Measurements from ENCODE around the gene SORBS2. TPM values are rescaled to one million over a fixed set of nuclear protein-coding genes. Genes with fewer than 3 reads are reported as not detected.

The SORBS2 gene
- total and polyA plus RNA-seq, 7 experiments from 2014 or later = 0.21 to 1.4 TPM; not detected in 5

GRCh38 chr4:185767528-185767927, 44.5 kb downstream of the SORBS2 start:
- CTCF ChIA-PET = no interaction called here
- peaks cover 0 to 26% (median 6%) of the 10 kb centered on the region in 11 donors for H3K9me3 Mint-ChIP-seq
- POLR2A ChIA-PET = no interaction called here
- H3K36me3 Mint-ChIP-seq = peaks cover 0 to 4% (median 0%) of the 10 kb centered on the region in 5 donors
- ATAC-seq (no peak), DNase-seq (no peak)
- Histone ChIP-seq H3K36me3 (ENCODE audit: control insufficient read depth in 2 of 3, insufficient read depth in 3 of 3, low read length in 3 of 3) (no peaks in the 10 kb centered on the region), H3K4me1 (ENCODE audit: control insufficient read depth in 2 of 2, insufficient read depth in 2 of 2, low read length in 2 of 2) (no peaks in the 10 kb centered on the region), H3K27me3 (ENCODE audit: control insufficient read depth in 2 of 2, insufficient read depth in 2 of 2, low read length in 2 of 2) (no peaks in the 10 kb centered on the region), H3K4me3 (ENCODE audit: low read length) (no peak overlapping the region), H3K27ac (ENCODE audit: low read depth, low read length) (no peak overlapping the region), H3K9me3 (ENCODE audit: control insufficient read depth in 2 of 3, low read length in 3 of 3) (no peaks in the 10 kb centered on the region)
- no peak overlapping the region for H3K27ac Mint-ChIP-seq
- no peak overlapping the region for H3K4me3 Mint-ChIP-seq
- peaks cover 0 to 8% (median 5%) of the 10 kb centered on the region in 5 donors for H3K27me3 Mint-ChIP-seq
- no peaks in the 10 kb centered on the region for H3K4me1 Mint-ChIP-seq
- intact Hi-C loops (cut with micrococcal nuclease) = no loop called here

GRCh38 chr4:185764876-185765275, 47.1 kb downstream of the SORBS2 start:
- no peak for ATAC-seq
- H3K36me3 Mint-ChIP-seq = no peaks in the 10 kb centered on the region
- Histone ChIP-seq H3K27me3 (ENCODE audit: control insufficient read depth in 2 of 2, insufficient read depth in 2 of 2, low read length in 2 of 2) (no peaks in the 10 kb centered on the region), H3K27ac (ENCODE audit: low read depth, low read length) (no peak overlapping the region), H3K36me3 (ENCODE audit: control insufficient read depth in 2 of 3, insufficient read depth in 3 of 3, low read length in 3 of 3) (no peaks in the 10 kb centered on the region), H3K4me3 (ENCODE audit: low read length) (no peak overlapping the region), H3K9me3 (ENCODE audit: control insufficient read depth in 2 of 3, low read length in 3 of 3) (no peaks in the 10 kb centered on the region), H3K4me1 (ENCODE audit: control insufficient read depth in 2 of 2, insufficient read depth in 2 of 2, low read length in 2 of 2) (no peaks in the 10 kb centered on the region)
- DNase-seq = no peak
- no peaks in the 10 kb centered on the region for H3K4me1 Mint-ChIP-seq
- no peak overlapping the region for H3K27ac Mint-ChIP-seq
- no peak overlapping the region for H3K4me3 Mint-ChIP-seq
- peaks cover 0 to 12% (median 0%) of the 10 kb centered on the region in 11 donors for H3K9me3 Mint-ChIP-seq
- ChIA-PET CTCF (no interaction called here), POLR2A (no interaction called here)
- intact Hi-C loops (cut with micrococcal nuclease) = no loop called here
- peaks cover 0 to 19% (median 16%) of the 10 kb centered on the region in 5 donors for H3K27me3 Mint-ChIP-seq

DNA sequence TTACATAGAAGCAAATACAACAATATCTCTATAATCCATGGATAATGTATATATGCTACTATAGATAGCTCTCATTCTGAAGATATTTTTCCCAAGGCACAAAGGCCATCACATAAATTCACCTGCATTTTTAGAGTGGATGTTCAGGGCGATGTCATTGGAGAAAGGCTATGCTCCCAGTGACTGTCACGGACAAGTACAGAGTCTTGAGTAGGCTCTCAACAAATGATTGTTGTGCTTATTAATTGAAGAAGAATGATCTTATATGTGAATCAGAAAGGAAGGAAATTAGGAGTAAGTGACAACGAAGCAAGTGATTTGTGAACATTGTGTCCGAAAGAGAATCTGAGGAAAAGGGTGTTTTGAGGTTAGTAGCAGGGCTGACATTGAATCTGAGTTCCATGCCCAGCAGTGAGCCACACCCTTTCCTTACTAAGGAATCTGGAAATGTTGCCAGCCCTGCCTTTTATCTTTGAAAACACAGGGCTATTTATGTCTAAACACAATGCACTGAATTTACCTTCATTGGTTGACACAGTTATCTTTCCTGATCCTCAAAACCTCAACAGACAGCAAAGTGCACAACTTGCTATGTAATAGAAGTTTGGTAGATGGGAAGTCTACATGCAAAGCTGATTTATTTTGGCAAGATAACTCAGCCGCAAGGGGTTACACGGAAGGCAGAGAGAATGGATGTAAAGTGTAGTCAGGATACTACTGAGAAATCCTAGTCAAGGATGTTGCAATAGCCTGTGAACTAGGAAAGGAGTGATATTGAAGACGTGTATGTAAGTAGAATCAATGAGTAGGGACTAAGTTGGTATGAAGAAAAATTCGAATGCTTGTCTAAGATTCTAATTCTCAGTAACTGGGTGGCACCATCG, 50.4 kb downstream of the SORBS2 start:
- H3K4me3 ChIP-seq (ENCODE audit: low read length) = no peak overlapping the region
- H3K36me3 Mint-ChIP-seq = no peaks in the 10 kb centered on the region
- no peak overlapping the region for H3K27ac Mint-ChIP-seq
- H3K9me3 ChIP-seq (ENCODE audit: control insufficient read depth in 2 of 3, low read length in 3 of 3) = no peaks in the 10 kb centered on the region
- intact Hi-C loops (cut with micrococcal nuclease) = no loop called here
- DNase-seq = no peak
- no peaks in the 10 kb centered on the region for H3K27me3 ChIP-seq (ENCODE audit: control insufficient read depth in 2 of 2, insufficient read depth in 2 of 2, low read length in 2 of 2)
- H3K27me3 Mint-ChIP-seq = peaks cover 0 to 27% (median 21%) of the 10 kb centered on the region in 5 donors
- ATAC-seq = no peak
- H3K36me3 ChIP-seq (ENCODE audit: control insufficient read depth in 2 of 3, insufficient read depth in 3 of 3, low read length in 3 of 3) = no peaks in the 10 kb centered on the region
- no peaks in the 10 kb centered on the region for H3K4me1 ChIP-seq (ENCODE audit: control insufficient read depth in 2 of 2, insufficient read depth in 2 of 2, low read length in 2 of 2)
- CTCF ChIA-PET = no interaction called here
- no peaks in the 10 kb centered on the region for H3K4me1 Mint-ChIP-seq
- POLR2A ChIA-PET = no interaction called here
- H3K27ac ChIP-seq (ENCODE audit: low read depth, low read length) = no peak overlapping the region
- peaks cover 0 to 2% (median 0%) of the 10 kb centered on the region in 11 donors for H3K9me3 Mint-ChIP-seq
- no peak overlapping the region for H3K4me3 Mint-ChIP-seq

DNA sequence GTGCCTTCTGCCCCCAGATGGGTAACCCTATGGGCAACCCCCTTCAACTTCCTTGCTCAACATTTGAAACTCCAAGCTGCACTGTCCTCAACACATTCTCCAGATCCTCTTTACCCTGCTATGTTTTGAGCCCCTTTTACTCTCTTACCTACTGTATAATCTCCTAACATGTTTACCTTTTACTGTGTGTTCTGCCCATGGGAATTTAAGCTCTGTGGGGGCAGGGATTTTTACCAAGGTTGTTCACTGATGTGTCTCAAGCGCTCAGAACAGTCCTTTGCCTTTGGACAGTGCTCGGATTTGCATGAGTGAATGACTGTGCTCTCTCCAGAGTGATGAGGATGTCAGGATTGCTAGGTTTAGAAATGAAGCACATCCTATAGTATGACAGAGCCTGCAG, 53.2 kb downstream of the SORBS2 start:
- POLR2A ChIA-PET = no interaction called here
- CTCF ChIA-PET = no interaction called here
- intact Hi-C loops (cut with micrococcal nuclease) = no loop called here
- Histone ChIP-seq H3K27me3 (ENCODE audit: control insufficient read depth in 2 of 2, insufficient read depth in 2 of 2, low read length in 2 of 2) (no peaks in the 10 kb centered on the region), H3K4me1 (ENCODE audit: control insufficient read depth in 2 of 2, insufficient read depth in 2 of 2, low read length in 2 of 2) (no peaks in the 10 kb centered on the region), H3K36me3 (ENCODE audit: control insufficient read depth in 2 of 3, insufficient read depth in 3 of 3, low read length in 3 of 3) (no peaks in the 10 kb centered on the region), H3K27ac (ENCODE audit: low read depth, low read length) (no peak overlapping the region), H3K4me3 (ENCODE audit: low read length) (no peak overlapping the region), H3K9me3 (ENCODE audit: control insufficient read depth in 2 of 3, low read length in 3 of 3) (no peaks in the 10 kb centered on the region)
- peaks cover 0 to 2% (median 0%) of the 10 kb centered on the region in 11 donors for H3K9me3 Mint-ChIP-seq
- H3K4me1 Mint-ChIP-seq = no peaks in the 10 kb centered on the region
- H3K36me3 Mint-ChIP-seq = no peaks in the 10 kb centered on the region
- DNase-seq (no peak), ATAC-seq (no peak)
- peaks cover 2 to 30% (median 26%) of the 10 kb centered on the region in 5 donors for H3K27me3 Mint-ChIP-seq
- no peak overlapping the region for H3K4me3 Mint-ChIP-seq
- no peak overlapping the region for H3K27ac Mint-ChIP-seq

DNA sequence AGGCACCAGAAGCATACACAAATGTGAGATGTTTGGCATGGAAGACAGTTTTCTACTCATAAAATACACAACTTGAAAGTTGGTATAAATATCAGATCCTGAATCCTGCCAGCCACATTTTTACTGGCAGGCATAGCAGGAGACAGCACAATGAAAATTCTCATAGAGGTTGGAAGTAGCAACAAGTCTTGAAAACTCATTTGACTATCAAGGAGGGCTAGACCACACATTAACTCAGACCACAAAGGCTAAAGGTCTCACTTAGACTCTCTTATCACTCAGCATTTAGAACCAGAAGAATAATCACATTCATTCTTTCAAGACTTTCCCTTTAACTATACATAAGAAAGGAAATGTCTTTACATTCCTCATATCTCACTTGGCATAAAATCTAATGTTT, 56.5 kb downstream of the SORBS2 start:
- intact Hi-C loops (cut with micrococcal nuclease) = no loop called here
- H3K27me3 ChIP-seq (ENCODE audit: control insufficient read depth in 2 of 2, insufficient read depth in 2 of 2, low read length in 2 of 2) = no peaks in the 10 kb centered on the region
- Mint-ChIP-seq H3K36me3 (no peaks in the 10 kb centered on the region), H3K9me3 (peaks cover 0 to 3% (median 0%) of the 10 kb centered on the region in 11 donors), H3K4me1 (no peaks in the 10 kb centered on the region), H3K27ac (no peak overlapping the region), H3K4me3 (no peak overlapping the region), H3K27me3 (peaks cover 2 to 24% (median 17%) of the 10 kb centered on the region in 5 donors)
- no peaks in the 10 kb centered on the region for H3K9me3 ChIP-seq (ENCODE audit: control insufficient read depth in 2 of 3, low read length in 3 of 3)
- POLR2A ChIA-PET = no interaction called here
- H3K4me1 ChIP-seq (ENCODE audit: control insufficient read depth in 2 of 2, insufficient read depth in 2 of 2, low read length in 2 of 2) = no peaks in the 10 kb centered on the region
- CTCF ChIA-PET = no interaction called here
- ATAC-seq (no peak), DNase-seq (no peak)
- H3K27ac ChIP-seq (ENCODE audit: low read depth, low read length) = no peak overlapping the region
- H3K4me3 ChIP-seq (ENCODE audit: low read length) = no peak overlapping the region
- no peaks in the 10 kb centered on the region for H3K36me3 ChIP-seq (ENCODE audit: control insufficient read depth in 2 of 3, insufficient read depth in 3 of 3, low read length in 3 of 3)

GRCh38 chr4:185754961-185755360, 57.0 kb downstream of the SORBS2 start:
- H3K36me3 ChIP-seq (ENCODE audit: control insufficient read depth in 2 of 3, insufficient read depth in 3 of 3, low read length in 3 of 3) = no peaks in the 10 kb centered on the region
- ATAC-seq = no peak

DNA sequence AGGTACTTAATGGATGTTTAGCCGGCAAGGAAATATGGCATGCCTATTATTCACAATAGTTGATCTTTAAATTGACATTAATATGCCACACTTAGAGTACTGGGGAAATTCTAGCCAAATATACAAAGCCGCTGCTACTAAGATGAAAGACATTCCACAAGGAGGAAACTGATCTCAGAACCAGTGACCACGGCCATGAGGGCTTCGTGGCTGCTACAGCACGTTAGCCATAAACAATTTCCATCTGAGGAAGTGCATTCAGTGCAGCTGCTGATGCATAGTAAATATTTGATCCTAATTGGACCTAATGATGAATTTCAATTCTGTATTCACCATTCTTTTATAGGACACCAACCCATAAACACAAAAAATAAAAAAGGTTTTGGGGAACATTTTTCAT, 59.1 kb downstream of the SORBS2 start:
- Mint-ChIP-seq H3K4me1 (no peaks in the 10 kb centered on the region), H3K27ac (no peak overlapping the region), H3K27me3 (peaks cover 2 to 23% (median 18%) of the 10 kb centered on the region in 5 donors), H3K36me3 (no peaks in the 10 kb centered on the region), H3K4me3 (no peak overlapping the region), H3K9me3 (peaks cover 0 to 3% (median 0%) of the 10 kb centered on the region in 11 donors)
- no peaks in the 10 kb centered on the region for H3K36me3 ChIP-seq (ENCODE audit: control insufficient read depth in 2 of 3, insufficient read depth in 3 of 3, low read length in 3 of 3)
- no peaks in the 10 kb centered on the region for H3K9me3 ChIP-seq (ENCODE audit: control insufficient read depth in 2 of 3, low read length in 3 of 3)
- ChIA-PET POLR2A (no interaction called here), CTCF (no interaction called here)
- DNase-seq (no peak), ATAC-seq (no peak)
- no peak overlapping the region for H3K27ac ChIP-seq (ENCODE audit: low read depth, low read length)
- no peak overlapping the region for H3K4me3 ChIP-seq (ENCODE audit: low read length)
- no peaks in the 10 kb centered on the region for H3K4me1 ChIP-seq (ENCODE audit: control insufficient read depth in 2 of 2, insufficient read depth in 2 of 2, low read length in 2 of 2)
- intact Hi-C loops (cut with micrococcal nuclease) = no loop called here
- no peaks in the 10 kb centered on the region for H3K27me3 ChIP-seq (ENCODE audit: control insufficient read depth in 2 of 2, insufficient read depth in 2 of 2, low read length in 2 of 2)

More at GRCh38 chr4:185754961-185755360, 57.0 kb downstream of the SORBS2 start:
- Histone ChIP-seq H3K27ac (ENCODE audit: low read depth, low read length) (no peak overlapping the region), H3K4me3 (ENCODE audit: low read length) (no peak overlapping the region), H3K27me3 (ENCODE audit: control insufficient read depth in 2 of 2, insufficient read depth in 2 of 2, low read length in 2 of 2) (no peaks in the 10 kb centered on the region), H3K9me3 (ENCODE audit: control insufficient read depth in 2 of 3, low read length in 3 of 3) (no peaks in the 10 kb centered on the region), H3K4me1 (ENCODE audit: control insufficient read depth in 2 of 2, insufficient read depth in 2 of 2, low read length in 2 of 2) (no peaks in the 10 kb centered on the region)
- DNase-seq = no peak
- Mint-ChIP-seq H3K27me3 (peaks cover 2 to 21% (median 15%) of the 10 kb centered on the region in 5 donors), H3K9me3 (peaks cover 0 to 3% (median 0%) of the 10 kb centered on the region in 11 donors), H3K4me1 (no peaks in the 10 kb centered on the region), H3K36me3 (no peaks in the 10 kb centered on the region), H3K4me3 (no peak overlapping the region), H3K27ac (no peak overlapping the region)
- ChIA-PET CTCF (no interaction called here), POLR2A (no interaction called here)
- intact Hi-C loops (cut with micrococcal nuclease) = no loop called here
